SK-N-SH treated with all-trans-retinoic acid at 6 μM for 48 hours (cell line): ENCODE data around the gene ATP2B3.

ENCODE experiments used
- ARNTL ChIP-seq: fragments of 450-650 bp; formaldehyde crosslinking; IDR thresholded peaks from 2 replicates; pipeline ENCODE4 v1.5.0; 2020; ENCODE audit warnings: low read depth, mild to moderate bottlenecking, moderate library complexity, borderline replicate concordance
- OSR1 ChIP-seq: fragments of 250-450 bp; sonication (Bioruptor Pico); IDR thresholded peaks from 2 replicates; pipeline ENCODE4 v1.8.0; 2022; ENCODE audit warnings: moderate library complexity, mild to moderate bottlenecking, inconsistent platforms
- RARB ChIP-seq: fragments of 250-450 bp; sonication (Bioruptor Pico); IDR thresholded peaks from 2 replicates; pipeline ENCODE4 v1.8.0; 2021; ENCODE audit warnings: mild to moderate bottlenecking, moderate library complexity
- ZFP30 ChIP-seq: fragments of 450-650 bp; formaldehyde crosslinking; IDR thresholded peaks from 2 replicates; pipeline ENCODE4 v1.5.0; 2022; ENCODE audit warnings: mild to moderate bottlenecking, moderate library complexity
- TF ChIP-seq, protein P1 (sequence below): fragments of 250-450 bp; sonication (Bioruptor Pico); IDR thresholded peaks from 2 replicates; pipeline ENCODE4 v1.8.0; 2020; ENCODE audit warnings: mild to moderate bottlenecking, moderate library complexity, borderline replicate concordance
- TF ChIP-seq, protein P2 (sequence below): fragments of 250-450 bp; sonication (Bioruptor Pico); IDR thresholded peaks from 2 replicates; pipeline ENCODE4 v1.5.0; 2020; ENCODE audit warnings: mild to moderate bottlenecking, moderate library complexity

DNA sequence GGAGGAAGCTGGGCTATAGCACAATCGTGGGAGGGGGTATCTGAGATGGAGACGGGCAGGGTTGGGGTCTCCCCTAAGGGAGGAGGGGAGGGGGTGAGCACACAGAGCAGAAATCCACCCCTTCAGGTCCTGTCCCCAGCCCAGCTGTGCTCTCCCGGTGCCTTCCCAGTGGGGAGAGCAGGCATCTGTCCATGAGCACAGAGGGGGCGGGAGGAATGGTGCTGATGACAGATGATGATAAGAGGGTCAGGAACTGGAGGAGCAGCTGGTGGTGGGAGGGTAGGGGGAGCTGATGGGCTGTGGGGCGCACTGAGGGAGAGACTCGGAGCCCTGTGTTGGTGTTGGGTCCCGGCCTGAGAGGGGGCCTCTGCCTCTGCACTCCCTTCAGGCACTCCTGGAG is 8.6 kb downstream of the ATP2B3 start:
- TF ChIP-seq ARNTL: no peak
- no peak for TF ChIP-seq OSR1 (CRISPR knock-in tag)
- TF ChIP-seq ZFP30 (CRISPR knock-in tag): no peak
- TF ChIP-seq, protein P1, sequence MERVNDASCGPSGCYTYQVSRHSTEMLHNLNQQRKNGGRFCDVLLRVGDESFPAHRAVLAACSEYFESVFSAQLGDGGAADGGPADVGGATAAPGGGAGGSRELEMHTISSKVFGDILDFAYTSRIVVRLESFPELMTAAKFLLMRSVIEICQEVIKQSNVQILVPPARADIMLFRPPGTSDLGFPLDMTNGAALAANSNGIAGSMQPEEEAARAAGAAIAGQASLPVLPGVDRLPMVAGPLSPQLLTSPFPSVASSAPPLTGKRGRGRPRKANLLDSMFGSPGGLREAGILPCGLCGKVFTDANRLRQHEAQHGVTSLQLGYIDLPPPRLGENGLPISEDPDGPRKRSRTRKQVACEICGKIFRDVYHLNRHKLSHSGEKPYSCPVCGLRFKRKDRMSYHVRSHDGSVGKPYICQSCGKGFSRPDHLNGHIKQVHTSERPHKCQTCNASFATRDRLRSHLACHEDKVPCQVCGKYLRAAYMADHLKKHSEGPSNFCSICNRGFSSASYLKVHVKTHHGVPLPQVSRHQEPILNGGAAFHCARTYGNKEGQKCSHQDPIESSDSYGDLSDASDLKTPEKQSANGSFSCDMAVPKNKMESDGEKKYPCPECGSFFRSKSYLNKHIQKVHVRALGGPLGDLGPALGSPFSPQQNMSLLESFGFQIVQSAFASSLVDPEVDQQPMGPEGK (CRISPR knock-in tag): no peak
- TF ChIP-seq, protein P2, sequence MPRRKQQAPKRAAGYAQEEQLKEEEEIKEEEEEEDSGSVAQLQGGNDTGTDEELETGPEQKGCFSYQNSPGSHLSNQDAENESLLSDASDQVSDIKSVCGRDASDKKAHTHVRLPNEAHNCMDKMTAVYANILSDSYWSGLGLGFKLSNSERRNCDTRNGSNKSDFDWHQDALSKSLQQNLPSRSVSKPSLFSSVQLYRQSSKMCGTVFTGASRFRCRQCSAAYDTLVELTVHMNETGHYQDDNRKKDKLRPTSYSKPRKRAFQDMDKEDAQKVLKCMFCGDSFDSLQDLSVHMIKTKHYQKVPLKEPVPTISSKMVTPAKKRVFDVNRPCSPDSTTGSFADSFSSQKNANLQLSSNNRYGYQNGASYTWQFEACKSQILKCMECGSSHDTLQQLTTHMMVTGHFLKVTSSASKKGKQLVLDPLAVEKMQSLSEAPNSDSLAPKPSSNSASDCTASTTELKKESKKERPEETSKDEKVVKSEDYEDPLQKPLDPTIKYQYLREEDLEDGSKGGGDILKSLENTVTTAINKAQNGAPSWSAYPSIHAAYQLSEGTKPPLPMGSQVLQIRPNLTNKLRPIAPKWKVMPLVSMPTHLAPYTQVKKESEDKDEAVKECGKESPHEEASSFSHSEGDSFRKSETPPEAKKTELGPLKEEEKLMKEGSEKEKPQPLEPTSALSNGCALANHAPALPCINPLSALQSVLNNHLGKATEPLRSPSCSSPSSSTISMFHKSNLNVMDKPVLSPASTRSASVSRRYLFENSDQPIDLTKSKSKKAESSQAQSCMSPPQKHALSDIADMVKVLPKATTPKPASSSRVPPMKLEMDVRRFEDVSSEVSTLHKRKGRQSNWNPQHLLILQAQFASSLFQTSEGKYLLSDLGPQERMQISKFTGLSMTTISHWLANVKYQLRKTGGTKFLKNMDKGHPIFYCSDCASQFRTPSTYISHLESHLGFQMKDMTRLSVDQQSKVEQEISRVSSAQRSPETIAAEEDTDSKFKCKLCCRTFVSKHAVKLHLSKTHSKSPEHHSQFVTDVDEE: no peak
- no peak for TF ChIP-seq RARB
